UCSD-AML1 (cell line): ENCODE data around the gene INTS13.
"Not testable (repeated sequence)": the region's sequence is repeated elsewhere in the genome, so short reads cannot be mapped to it uniquely, and the experiment has no call there.

Experiments used
- DNase-seq: peaks from one replicate; lab custom pipeline; 2025; ENCODE audit not compliant: unreplicated experiment; lab: John Stamatoyannopoulos, UW

Gene INTS13, protein sequence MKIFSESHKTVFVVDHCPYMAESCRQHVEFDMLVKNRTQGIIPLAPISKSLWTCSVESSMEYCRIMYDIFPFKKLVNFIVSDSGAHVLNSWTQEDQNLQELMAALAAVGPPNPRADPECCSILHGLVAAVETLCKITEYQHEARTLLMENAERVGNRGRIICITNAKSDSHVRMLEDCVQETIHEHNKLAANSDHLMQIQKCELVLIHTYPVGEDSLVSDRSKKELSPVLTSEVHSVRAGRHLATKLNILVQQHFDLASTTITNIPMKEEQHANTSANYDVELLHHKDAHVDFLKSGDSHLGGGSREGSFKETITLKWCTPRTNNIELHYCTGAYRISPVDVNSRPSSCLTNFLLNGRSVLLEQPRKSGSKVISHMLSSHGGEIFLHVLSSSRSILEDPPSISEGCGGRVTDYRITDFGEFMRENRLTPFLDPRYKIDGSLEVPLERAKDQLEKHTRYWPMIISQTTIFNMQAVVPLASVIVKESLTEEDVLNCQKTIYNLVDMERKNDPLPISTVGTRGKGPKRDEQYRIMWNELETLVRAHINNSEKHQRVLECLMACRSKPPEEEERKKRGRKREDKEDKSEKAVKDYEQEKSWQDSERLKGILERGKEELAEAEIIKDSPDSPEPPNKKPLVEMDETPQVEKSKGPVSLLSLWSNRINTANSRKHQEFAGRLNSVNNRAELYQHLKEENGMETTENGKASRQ

DNA sequence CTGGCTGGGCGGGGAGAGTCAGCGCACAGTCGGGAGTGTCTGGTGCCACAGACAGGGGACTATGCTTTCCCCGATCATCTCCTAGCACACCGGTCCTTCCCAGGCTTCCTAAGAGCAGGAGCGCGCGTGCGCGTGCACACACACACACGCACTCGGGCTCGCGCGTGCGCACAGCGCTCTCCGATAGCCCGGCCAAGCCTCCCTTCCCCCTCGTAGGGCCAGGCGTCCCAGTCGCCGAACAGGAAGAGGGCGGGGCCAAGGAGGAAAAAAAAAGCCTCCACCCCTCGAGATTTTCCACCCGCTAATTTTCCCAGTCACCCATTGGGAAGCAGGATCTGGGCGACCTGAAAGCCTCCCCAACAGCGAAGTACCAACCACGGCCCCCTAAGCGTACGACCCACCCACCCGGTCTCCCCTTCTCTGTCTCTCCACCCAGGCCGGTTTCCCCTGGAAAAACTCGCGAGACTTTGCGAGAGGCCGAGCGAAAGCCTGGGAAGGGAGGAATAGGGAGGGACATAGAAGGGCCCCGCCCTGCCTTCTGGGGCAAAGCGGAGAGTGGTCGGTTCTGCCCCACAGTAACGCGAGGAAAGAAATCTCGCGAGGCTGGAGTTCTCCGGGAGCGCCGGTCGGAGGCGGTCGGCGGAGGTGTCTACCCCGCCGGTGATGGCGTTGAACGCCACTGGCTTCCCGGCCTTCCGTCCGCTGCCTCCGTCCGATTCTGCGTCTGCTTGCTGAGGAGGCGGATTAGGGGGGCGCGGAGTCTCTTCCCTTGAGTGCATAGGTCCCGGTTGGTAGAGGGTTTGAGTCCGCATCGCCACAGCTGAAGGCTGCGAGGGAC lies at the start of gene INTS13, which contains the start of gene FGFR1OP2:
TSS of gene INTS13 (minus strand) at position 119 of the 838 bp plus-strand sequence. CDS start 1,178 bp downstream, outside the sequence.
TSS of gene FGFR1OP2 (plus strand) at position 608 of the 838 bp plus-strand sequence. CDS start 15,689 bp downstream, outside the sequence.
- DNase-seq = peak; percentile 98

DNA sequence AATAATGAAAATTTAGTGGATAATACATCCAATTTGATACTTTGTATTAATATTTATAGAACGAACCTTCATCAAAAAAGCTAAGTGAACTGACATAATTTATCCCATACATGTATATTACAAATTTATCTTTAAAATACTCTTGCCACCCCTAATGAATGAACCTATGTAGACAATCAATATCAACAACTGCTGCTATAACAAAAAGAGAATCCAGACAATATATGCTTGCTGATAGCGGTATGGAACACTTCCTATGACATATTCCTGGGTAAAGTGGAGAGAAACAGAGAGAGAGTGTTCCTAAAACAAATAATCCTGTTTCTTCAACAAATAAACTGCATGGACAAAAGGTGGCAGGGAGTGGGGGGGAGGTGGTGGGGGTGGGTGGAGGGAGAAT lies 45.1 kb upstream of the INTS13 start:
- DNase-seq = no peak

DNA sequence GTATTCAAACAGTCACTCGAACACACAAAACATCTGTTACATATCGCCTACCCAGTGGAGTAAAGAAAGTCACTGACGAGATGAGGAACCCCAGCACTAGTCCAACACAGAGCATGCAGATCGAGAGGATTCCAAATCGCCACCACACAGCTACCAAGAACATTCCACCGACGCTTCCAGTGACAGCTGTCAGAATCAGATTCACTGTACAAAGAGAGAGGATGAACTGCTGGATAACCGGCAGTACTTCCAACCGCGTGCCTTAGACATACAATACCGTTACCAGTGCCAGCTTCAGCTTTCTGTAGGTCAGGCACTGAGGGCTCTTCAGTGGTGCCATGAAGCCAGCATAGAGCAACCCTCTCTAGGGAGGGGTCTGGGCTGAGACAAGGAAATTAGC lies 42.0 kb upstream of the INTS13 start:
- no peak for DNase-seq

DNA sequence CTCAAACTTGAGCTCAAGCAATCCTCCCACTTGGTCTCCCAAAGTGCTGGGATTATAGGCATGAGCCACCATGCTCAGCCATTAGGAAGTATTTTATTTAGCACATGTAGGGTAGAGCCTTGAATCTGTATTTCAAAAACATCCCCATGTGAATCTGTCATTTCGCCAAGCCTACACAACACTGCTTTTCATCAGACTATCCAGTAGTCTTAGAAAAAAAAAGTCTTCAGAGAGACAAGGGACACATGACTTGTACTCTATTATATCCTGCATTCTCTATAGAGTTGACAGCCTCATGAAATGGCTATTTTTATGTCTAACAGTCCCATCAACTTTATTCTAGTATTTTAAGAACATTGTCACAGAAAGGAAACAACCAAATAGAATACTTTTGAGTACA lies 41.0 kb upstream of the INTS13 start:
- DNase-seq = no peak

DNA sequence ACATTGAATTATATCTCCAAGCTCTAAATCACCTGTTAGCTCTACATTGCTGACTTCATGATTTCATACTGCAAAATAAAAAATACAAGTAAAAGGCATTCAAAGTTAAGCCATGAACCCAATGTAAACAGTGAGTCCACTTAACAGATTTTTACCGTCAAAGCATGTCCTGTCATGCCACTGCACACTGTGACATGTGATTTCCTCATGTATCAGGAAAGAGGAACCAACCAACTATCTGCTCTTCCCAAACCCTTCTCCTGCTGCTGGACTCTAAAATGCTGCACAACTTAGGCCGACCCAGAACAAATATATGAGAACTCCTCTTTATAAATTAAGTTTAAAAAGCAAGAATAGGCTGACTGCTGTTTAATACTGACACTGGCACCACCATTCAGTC lies 38.9 kb upstream of the INTS13 start:
- no peak for DNase-seq

DNA sequence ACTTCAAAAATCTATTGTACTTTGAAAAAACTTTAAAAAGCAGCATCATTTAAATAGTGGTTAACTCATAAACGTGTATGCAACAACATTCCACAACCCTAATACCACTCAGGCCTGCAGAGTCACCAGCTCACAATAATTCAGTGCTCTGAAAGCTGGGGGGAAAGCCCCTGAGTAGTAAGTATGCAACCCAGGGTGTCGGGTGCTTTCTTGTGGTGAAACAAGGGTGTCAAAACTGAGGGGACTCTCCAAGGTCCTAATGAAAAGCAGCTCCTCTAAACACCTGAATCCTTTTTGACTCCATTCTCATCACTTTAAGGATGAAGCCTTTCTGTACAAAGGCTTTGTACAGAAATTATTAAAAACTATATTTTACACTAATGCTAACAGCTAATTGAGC lies 34.2 kb upstream of the INTS13 start:
- no peak for DNase-seq

DNA sequence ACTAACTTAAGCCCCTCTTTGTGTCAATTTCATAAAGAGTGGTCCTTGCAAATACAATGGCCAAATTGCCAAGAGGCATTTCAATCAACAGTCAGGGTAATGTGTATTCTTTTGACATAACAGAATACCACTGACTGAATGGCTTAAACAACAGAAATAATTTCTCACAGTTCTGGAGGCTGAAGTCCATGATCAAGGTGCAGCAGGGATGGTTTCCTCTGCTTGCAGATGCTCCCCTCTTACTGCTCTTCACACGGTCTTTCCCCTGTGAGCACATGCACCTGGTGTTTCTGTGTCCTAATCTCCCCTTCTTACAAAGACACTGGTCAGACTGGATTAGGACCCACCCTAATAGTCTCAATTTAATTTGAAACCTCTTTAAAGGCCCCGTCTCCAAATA lies 32.4 kb upstream of the INTS13 start:
- DNase-seq = no peak

DNA sequence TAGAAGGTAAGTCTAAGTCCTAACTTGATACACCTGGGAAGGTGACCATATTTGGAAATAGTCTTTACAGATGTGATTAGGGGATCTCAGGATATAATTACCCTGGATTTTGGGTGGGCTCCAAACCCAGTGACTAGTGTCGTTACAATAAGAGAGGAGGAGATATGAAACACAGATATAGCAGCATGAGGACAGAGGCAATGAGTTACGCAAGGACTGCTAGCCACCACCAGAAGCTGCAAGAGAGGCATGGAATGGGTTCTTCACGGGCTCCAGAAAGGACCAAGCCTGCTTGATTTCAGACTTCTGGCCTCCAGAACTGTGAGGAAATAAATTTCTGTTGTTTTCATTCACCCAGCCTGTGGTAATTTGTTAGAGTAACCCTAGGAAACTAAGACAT lies 29.1 kb upstream of the INTS13 start:
- DNase-seq = no peak

DNA sequence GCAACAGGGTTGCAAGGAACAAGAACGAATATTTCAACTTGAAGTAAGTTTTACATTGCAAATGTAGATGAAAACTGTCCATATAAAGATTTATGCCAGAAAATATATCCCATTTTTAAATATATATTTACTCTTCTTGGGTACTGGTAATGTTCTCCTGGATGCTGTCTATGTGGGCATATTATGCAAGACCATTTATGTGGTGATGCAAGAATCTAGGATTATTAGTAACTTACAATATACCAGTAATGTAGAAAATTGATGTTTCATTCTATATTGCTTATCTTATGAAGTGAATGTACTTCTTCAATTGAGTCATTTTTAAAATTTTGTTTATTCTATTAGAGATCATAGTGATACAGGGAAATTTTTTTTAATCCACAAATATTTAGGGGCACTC lies 25.6 kb upstream of the INTS13 start:
- no peak for DNase-seq

DNA sequence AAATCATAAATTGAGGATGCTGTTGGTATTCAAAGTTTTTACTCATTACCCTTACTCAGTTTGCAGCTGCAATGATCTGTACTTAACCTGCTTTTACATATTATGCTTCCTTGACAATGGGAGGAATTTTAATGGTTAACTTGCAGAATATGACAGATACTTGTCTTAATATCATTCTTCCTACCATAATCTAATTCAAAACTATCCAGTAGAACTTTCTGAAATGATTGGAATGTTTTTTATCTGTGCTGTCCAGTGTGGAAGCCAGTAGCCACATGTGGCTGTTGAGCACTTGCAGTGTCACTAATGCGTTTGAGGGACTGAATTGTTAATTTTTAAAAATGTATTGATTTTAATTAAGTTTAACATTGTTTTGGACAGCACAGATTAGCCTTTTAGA lies 24.0 kb upstream of the INTS13 start:
- no peak for DNase-seq

DNA sequence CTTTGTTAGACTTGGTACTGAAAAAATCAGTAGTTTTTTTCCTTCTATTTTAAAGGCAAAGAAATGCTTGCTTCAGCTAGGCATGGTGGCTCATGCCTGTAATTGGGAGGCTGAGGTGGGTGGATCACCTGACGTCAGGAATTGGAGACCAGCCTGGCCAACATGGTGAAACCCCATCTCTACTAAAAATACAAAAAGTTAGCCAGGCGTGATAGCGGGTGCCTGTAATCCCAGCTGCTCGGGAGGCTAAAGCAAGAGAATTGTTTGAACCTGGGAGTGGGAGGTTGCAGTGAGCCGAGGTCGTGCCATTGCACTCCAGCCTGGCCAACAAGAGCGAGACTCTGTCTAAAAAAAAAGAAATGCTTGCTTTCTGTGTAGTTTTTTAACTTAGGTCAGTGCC lies 23.6 kb upstream of the INTS13 start:
- not testable (repeated sequence) for DNase-seq

DNA sequence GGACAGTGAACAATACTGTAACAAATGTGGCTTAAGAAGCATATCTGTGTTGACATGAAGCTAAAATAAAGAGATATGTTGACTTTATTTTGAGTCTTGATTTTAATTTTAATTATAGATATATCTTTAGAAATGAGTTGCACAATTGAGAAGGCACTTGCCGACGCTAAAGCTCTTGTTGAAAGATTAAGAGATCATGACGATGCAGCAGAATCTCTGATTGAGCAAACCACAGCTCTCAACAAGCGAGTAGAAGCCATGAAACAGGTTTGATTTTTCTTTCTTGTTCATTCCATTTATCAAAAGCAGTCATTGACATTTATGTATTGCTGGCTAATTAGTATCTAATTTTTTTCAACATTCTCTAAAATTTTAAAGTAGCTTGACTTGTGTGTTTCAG lies 16.2 kb upstream of the INTS13 start:
- DNase-seq = no peak

DNA sequence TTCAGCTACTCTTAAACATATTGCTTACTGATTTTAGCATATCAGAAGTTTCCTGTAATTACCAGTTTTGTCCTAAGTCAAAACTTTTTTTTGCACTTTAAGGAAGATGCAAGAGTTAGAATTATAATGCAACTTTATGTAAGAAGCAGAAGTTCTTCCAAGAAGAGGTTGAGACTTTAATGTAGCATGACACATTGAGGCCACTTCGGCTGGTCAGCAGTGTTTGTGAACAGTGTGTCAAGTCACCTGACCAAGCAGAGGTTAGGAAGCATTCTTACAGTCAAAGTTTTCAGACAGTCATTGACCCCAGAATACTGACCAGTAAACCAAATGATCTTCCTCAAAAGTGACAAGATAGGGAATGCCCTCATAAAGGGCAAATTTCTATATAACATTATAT lies 15.7 kb upstream of the INTS13 start:
- DNase-seq = no peak

DNA sequence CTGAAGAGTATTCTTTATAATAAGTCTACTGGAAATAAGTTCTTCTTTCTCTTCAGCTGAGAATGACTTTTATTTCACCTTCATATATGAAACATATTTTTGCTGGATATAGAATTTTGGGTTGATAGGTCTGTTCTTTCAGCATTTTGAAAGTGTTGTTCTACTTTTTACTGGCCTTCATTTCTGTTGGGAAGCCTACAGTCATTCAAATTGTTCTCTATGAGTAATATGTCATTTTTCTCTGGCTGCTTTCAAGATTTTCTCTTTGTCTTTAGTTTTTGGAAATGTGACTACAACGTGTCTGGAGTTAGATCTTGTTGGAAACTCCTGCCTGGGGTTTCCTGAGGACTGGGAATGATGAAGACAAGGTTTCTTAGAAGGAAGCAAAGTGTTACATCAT lies 10.5 kb upstream of the INTS13 start:
- no peak for DNase-seq

DNA sequence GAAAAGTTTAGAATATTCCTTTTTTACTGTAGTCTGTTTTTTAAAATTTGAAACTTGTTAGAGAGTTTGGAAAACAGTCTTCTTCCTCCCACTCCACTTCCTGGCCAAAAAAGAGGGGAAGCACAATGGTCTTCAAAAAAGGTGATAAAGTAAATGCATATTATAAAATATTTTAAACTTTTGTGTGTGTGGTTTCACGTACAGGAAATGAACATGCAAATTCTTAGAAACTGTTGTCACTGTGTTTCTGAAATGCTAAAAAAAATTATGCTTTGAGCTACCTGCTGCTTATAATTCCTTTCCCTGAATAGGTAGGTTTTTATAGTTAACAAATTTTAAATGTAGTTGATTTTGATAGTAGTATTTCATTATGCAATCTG lies 3.4 kb upstream of the INTS13 start:
- no peak for DNase-seq

DNA sequence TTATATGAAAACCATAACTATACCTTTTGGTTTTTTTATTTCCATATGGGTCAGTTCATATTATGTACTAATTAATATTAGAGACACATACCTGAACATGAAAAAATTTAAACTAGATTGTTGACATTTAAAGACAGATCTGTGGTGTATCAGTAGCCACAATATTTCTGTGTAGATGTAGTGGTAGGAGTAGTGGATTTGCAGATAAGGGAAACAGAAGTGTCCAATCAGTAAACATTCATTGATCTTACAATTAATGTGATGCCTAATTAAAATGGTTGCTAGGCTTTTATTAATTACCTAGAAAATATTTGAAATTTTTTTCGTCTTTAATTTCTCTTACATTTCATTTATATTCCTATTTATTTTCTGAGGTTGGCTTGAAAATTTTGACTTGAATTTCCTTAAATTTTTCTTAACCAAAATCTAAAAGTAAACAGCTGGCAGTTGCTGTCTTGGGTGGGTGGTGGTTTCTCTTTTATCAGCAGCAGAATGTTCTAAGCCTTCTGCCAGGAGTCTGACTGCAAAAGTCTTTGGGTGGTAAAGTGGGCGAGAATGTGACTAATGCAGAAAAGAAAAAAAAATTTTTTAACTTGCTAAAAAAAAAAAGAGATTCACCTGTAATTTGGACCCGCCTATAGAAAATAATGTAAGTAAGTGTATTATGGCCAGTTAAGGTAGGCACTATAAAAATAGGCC lies 2.9 kb upstream of the INTS13 start:
- no peak for DNase-seq

DNA sequence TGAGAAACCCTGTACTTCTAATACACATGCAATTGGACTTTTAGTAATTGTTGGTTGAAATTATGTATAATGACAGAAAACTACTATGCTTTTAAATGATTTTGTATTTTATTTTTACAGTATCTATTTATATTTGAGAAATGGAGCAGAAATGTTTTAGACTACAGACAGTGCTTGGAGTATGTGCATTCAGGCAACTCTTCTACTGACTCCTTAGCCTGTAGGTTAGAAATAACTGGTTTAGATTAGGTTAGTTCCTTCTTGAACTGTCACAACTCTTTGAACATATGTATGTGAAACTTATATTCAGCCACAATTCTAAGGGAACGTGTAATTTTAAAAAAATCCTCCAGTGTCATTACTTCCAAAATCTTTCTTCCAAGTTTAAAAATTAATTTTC lies 2.2 kb upstream of the INTS13 start:
- DNase-seq = no peak

DNA sequence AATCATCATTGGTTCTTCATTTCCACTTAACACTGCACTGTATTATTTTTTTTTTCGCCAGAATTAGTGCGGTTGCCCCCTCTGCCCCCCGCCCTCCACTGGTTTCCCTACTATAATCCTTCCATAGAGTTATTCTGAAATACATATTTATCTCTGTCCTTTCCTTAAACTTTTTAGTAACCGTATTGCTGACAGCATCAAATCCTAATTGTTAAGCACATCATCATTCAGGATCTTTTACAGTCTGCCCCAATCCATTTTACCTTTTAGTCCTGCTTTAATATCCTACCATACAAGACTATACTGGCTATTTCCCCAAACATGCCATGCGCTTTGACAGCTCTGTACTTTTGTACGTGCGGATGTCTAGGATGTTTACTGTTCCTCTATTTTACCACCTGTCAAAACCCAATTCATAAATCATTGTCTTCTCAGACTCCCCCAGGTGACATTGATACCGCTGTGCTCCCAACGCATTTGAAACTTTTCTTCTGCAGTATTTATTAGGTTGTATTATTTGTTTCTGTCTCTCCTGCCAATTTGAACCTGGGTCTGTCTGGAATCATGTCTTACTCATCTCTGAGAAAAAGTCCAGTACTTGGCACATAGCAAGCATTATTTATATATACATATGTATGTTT lies 1.5 kb upstream of the INTS13 start:
- no peak for DNase-seq

DNA sequence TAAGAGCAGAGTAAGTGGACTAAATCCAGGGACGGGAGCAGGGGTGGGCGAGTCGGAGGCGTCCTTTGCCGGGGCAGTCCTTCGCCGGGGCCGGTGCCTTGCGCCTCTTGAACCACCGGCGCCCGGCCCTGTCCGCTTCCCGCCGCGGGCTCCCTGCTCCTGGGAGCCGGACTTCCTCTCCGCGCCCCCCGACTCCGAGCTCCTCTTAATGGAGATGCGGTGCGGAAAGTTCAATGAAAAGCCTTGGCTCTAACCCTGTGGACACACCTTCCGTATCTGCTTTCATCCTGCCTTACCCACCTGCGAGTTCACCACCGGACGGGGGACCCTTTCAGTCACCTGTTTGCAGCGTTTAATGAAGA lies 901 bp upstream of the INTS13 start:
- DNase-seq = peak; percentile 67

DNA sequence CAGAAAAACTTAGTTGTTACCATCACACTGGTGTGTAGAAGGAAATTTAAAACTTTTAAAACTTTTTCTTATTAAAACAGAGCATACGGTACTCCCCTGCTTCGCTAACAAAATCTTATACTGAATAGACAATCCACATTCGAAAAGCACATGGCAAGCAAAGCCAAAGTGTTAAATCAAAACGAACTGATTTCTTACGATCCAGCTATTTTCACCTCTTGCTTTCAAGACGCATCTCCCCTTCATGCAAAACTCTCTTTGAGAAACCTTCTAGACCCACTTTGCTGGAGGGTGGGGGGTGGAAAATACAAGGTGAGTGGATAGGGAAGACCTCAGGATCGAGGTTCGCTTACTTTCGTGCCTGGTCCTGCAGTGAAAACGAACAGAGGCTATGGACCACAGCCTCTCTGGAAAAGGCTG lies 328 bp downstream of the INTS13 start:
- DNase-seq = no peak
